Stimulated activated CD8-positive, alpha-beta memory T cell treated with anti-CD3 and anti-CD28 coated beads, Interleukin-2, amount 100 ng/mL, for 48 hours (primary cell): ENCODE measurements around the gene NUDT22.

Source experiments
- DNase-seq, 2 donors: peaks; one replicate each; pipeline ENCODE4 v3.0.0-alpha.2; 2020; ENCODE audit warnings: low read depth in 2 of 2

NUDT22 gene

GRCh38 chr11:64227405-64227956 is 1.4 kb downstream of the NUDT22 start:
- no peak for DNase-seq

GRCh38 chr11:64229090-64229743 is 3.1 kb downstream of the NUDT22 start:
- no peak for DNase-seq

- DNase-seq: no peak
Observed at GRCh38 chr11:64229744-64230170, 3.7 kb downstream of the NUDT22 start.

GRCh38 chr11:64230171-64230984 is 4.3 kb downstream of the NUDT22 start, which contains the start of gene DNAJC4:
DNAJC4 (plus strand) TSS chr11:64230548; CDS start chr11:64230855, 307 bp downstream.
- peak; percentile 85 to 89 for DNase-seq

GRCh38 chr11:64230985-64231365 is 4.9 kb downstream of the NUDT22 start:
- no peak for DNase-seq

- DNase-seq: no peak
Observed at GRCh38 chr11:64231546-64231945, 5.5 kb downstream of the NUDT22 start.

- DNase-seq: no peak
Observed at GRCh38 chr11:64232182-64232966, 6.3 kb downstream of the NUDT22 start.

- DNase-seq: no peak
Observed at GRCh38 chr11:64232967-64233315, 6.9 kb downstream of the NUDT22 start.

GRCh38 chr11:64233913-64234586 is 8.0 kb downstream of the NUDT22 start, which contains the start of gene VEGFB:
VEGFB (plus strand) TSS chr11:64234584; CDS start chr11:64234834, 250 bp downstream.
- peak in 1 of 2 donors; percentile 66 for DNase-seq

GRCh38 chr11:64234647-64235379 is 8.7 kb downstream of the NUDT22 start:
- no peak for DNase-seq

GRCh38 chr11:64235437-64236161 is 9.5 kb downstream of the NUDT22 start:
- DNase-seq: no peak

- DNase-seq: no peak
Observed at GRCh38 chr11:64237484-64237951, 11.4 kb downstream of the NUDT22 start.

- DNase-seq: no peak
Observed at GRCh38 chr11:64238076-64238475, 12.0 kb downstream of the NUDT22 start.

- no peak for DNase-seq
Observed at GRCh38 chr11:64238999-64239398, 12.9 kb downstream of the NUDT22 start.

- no peak for DNase-seq
Observed at GRCh38 chr11:64239662-64240434, 13.8 kb downstream of the NUDT22 start.

- DNase-seq: peak; percentile 95 to 99
Observed at GRCh38 chr11:64240435-64241240, 14.6 kb downstream of the NUDT22 start, which contains the start of gene FKBP2. FKBP2 (plus strand) TSS chr11:64241095; CDS start chr11:64242388, 1,293 bp downstream.

- DNase-seq: peak in 1 of 2 donors; percentile 100
Observed at GRCh38 chr11:64241241-64241490, 15.1 kb downstream of the NUDT22 start.
